Testis (tissue), 2 donors: ENCODE results near the gene CRHBP.

Experiments used
- POLR2A ChIP-seq: fragments of 450-650 bp; IDR thresholded peaks from one replicate; pipeline ENCODE4 v1.6.1; 2017; ENCODE audit warnings: antibody characterized with exemption, mild to moderate bottlenecking, moderate library complexity
- TF ChIP-seq, protein P1 (sequence below), 3 experiments: fragments of 450-650 bp in 2 of 3; fragments of 200-600 bp in 1 of 3; sonication (generic) in 1 of 3; IDR thresholded peaks; one replicate each; pipeline ENCODE4 v1.5.1; 2016 to 2019; ENCODE audit warnings: antibody characterized with exemption in 3 of 3, mild to moderate bottlenecking in 2 of 3, moderate library complexity in 1 of 3

DNA sequence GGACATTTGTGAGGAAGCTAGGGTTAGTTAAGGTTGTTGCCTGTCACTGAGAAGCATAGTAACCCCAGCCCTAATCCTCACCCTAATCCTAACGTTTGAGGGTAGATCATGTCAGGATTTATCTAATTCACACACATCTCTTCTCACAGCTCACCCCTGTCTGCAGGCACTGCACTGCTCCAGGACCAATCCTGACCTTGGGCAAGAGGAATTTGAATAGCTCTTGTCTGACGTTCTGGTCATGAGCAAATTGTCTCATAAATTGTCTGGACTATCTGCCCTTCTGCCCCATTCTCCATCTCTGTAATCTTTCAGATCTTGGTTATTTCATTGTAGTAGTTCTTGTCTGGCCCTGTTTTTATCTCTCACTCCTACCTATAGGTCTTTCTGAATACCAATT is 18.7 kb downstream of the CRHBP start:
- TF ChIP-seq, protein P1, sequence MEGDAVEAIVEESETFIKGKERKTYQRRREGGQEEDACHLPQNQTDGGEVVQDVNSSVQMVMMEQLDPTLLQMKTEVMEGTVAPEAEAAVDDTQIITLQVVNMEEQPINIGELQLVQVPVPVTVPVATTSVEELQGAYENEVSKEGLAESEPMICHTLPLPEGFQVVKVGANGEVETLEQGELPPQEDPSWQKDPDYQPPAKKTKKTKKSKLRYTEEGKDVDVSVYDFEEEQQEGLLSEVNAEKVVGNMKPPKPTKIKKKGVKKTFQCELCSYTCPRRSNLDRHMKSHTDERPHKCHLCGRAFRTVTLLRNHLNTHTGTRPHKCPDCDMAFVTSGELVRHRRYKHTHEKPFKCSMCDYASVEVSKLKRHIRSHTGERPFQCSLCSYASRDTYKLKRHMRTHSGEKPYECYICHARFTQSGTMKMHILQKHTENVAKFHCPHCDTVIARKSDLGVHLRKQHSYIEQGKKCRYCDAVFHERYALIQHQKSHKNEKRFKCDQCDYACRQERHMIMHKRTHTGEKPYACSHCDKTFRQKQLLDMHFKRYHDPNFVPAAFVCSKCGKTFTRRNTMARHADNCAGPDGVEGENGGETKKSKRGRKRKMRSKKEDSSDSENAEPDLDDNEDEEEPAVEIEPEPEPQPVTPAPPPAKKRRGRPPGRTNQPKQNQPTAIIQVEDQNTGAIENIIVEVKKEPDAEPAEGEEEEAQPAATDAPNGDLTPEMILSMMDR (IDR thresholded peaks at IDR 0.05): no peak
- no peak for TF ChIP-seq POLR2A
